ENCODE data around the gene HRH2.

- TF ChIP-seq MXI1 (IDR thresholded peaks at IDR 0.05; ENCODE audit: low read depth, low read length) (no peak), ZNF121 (CRISPR knock-in tag; conservative IDR thresholded peaks at IDR 0.05) (no peak), ZKSCAN1 (IDR thresholded peaks at IDR 0.05; ENCODE audit: low read depth, low read length) (no peak), CTCF (IDR thresholded peaks at IDR 0.05 in 2 of 3, conservative IDR thresholded peaks at IDR 0.05 in 1 of 3; ENCODE audit: insufficient read depth in 2 of 3, low read depth in 1 of 3, low read length in 3 of 3) (no peak), PRMT5 (CRISPR knock-in tag; IDR thresholded peaks at IDR 0.05) (no peak)
Measured at GRCh38 chr5:175693741-175694140, 35.9 kb downstream of the HRH2 start.
